GDM1 (cell line): ENCODE results near the gene FXYD4.
"Not testable (repeated sequence)": the region's sequence is repeated elsewhere in the genome, so short reads cannot be mapped to it uniquely, and the experiment has no call there.

ENCODE experiments used
- DNase-seq: peaks from one replicate; lab custom pipeline; 2025; lab: John Stamatoyannopoulos, UW

Gene FXYD4, protein sequence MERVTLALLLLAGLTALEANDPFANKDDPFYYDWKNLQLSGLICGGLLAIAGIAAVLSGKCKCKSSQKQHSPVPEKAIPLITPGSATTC

DNA sequence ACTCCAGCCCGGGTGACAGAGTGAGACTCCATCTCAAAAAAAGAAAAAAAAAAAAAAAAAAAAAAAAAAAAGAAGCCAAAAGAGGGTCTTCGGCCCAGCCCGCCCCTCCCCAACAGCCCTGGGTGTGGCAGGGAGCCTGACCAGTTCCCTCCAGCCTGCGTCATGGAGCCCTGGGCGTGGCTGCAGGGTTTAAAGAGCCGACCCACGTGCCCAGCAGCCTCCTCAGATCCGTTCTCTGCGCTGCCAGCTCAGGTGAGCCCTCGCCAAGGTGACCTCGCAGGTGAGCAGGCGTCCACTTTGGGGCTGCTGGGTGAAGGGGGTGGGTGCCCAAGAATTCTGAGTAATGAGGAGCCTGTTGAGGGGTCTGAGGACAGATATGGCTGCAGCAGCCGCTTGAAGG lies at the start of gene FXYD4:
Gene FXYD4 (plus strand): TSS at position 219 of the 400 bp plus-strand sequence. CDS start 2,111 bp downstream, outside the sequence.
- DNase-seq: no peak

DNA sequence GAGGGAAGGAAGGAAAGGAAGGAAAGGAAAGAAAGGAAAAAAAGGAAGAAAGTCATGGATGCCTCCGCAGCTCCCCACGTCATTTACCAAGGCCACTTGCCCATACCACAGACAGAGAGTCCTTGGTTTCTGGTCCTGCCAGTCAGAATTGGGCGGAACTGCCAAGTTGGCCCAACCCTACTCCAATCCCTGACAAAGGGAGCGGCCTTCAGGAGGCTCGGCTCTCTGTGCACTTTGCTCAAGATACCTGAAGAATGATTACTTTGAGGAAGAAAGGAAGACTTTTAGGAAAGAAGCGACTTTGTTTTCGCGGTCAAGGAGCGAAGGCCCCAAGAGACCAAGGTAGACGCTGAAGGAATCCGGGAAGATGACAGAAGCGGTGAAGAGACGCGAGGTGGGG lies 49.1 kb upstream of the FXYD4 start:
- DNase-seq: no peak

DNA sequence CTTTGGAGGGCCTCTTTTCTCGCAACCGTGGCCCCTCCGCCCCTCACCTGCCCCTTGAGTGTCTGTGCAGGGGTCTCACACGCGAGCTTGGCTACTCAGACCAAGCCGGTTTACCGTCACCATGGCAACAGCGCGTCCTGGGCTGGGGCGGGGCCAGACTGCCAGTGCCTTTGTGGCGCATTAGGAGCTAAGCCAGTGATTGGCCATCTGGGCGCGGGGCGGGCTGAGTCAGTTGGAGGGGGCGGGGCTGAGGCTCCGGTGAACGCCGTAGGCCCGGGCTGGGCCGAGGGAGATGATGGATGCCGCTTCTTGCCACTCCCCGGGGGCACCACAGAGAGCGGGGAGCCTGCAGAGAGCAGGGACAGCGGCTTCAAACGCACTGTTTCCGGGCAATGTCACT lies 48.7 kb upstream of the FXYD4 start:
- no peak for DNase-seq

DNA sequence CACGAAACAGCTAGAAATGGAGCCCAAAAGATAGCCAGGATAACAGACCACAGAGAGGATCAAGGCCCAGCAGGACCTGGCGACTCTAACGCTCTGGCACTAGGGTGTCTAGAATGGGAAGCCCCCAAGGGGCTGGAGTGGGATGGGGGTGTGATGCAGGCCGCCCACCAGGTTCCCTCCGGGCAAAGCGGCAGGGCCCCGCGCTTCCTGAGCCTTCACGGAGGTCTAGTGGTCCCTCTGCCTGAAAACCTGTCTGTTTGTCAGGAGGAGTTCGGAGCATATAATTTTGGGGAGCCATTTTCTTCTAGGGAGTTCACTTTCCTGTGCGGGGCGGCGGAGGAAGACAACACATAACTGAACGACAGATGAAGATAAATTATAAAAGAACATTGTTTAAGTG lies 48.2 kb upstream of the FXYD4 start:
- DNase-seq: no peak

DNA sequence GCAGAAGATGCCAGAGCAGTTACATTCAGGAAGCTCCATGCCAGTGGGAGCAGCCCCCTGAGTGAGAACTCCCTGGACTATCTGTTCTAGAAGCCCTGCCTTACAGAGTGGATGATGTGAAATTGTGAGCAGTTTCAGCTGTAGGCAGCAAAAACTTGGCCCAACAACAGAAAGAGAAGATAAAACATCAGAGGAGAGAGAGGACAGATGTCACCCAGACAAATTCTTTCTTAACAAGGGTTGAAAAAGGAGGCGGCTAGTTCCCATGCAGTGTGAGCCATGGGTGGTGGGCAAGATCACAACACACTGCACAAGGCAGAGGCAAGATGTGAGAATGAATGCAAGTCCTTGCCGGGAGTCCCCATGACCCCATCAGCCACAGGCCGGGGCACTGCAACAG lies 46.6 kb upstream of the FXYD4 start:
- no peak for DNase-seq

DNA sequence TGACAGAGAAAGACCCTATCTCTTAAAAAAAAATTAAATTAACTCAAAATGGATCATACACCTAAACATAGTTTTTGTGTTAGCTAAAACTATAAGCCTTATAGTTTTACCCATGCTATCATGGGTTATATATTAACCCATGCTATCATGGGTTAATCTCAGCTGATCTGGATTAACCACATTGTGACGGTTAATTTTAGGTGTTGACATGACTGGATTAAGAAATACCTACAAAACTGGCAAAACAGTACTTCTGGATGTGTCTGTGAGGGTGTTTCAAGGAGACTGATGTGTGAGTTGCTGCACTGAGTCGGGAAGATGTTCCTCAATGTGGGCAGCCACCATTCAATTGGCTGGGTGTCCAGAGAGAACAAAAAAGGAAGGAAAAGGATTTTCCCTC lies 44.3 kb upstream of the FXYD4 start:
- no peak for DNase-seq

DNA sequence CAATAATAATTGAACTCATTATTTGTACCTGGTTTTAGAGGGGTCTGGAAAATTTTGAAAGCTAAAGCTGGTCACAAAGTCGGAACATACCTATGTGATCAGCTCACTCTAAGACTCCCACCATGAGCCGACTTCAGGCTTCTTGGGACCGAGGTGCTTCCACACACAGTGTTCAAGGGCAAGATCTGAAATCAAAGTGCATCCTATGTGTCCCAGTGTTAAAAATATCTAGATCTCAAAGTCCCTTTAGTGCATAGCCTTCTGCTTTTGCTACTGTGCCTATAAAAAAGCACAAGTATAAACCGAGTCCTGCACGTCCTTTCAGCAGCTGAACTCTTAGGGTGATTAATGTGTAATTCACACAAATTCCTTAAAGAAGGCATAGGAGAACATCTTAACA lies 43.5 kb upstream of the FXYD4 start:
- DNase-seq: no peak

DNA sequence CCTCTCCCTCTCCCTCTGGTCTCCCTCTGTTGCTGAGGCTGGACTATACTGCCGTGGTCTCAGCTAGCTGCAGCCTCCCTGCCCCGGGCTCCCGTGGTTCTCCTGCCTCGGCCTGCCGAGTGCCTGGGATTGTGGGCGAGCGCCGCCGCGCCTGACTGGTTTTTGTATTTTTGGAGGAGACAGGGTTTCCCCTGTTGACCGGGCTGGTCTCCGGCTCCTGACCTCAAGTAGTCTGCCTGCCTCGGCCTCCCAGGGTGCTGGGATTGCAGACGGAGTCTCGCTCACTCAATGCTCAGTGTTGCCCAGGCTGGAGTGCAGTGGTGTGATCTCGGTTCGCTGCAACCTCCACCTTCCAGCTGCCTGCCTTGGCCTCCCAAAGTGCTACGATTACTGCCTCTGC lies 42.6 kb upstream of the FXYD4 start:
- not testable (repeated sequence) for DNase-seq

DNA sequence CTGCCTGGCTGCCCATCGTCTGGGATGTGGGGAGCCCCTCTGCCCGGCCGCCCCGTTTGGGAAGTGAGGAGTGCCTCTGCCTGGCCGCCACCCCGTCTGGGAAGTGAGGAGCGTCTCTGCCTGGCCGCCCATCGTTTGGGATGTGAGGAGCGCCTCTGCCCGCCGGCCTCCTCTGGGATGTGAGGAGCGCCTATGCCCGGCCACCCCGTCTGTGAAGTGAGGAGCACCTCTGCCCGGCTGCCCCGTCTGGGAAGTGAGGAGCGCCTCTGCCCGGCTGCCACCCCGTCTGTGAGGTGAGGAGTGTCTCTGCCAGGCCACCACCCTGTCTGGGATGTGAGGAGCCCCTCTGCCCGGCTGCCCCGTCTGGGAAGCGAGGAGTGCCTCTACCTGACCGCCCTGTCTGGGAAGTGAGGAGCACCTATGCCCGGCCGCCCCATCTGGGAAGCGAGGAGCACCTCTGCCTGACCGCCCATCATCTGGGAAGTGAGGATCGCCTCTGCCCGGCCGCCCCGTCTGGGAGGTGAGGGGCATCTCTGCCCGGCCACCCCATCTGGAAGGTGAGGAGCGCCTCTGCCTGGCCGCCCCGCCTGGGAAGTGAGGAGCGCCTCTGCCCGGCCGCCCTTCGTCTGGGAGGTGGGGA lies 42.1 kb upstream of the FXYD4 start:
- DNase-seq: not testable (repeated sequence)

DNA sequence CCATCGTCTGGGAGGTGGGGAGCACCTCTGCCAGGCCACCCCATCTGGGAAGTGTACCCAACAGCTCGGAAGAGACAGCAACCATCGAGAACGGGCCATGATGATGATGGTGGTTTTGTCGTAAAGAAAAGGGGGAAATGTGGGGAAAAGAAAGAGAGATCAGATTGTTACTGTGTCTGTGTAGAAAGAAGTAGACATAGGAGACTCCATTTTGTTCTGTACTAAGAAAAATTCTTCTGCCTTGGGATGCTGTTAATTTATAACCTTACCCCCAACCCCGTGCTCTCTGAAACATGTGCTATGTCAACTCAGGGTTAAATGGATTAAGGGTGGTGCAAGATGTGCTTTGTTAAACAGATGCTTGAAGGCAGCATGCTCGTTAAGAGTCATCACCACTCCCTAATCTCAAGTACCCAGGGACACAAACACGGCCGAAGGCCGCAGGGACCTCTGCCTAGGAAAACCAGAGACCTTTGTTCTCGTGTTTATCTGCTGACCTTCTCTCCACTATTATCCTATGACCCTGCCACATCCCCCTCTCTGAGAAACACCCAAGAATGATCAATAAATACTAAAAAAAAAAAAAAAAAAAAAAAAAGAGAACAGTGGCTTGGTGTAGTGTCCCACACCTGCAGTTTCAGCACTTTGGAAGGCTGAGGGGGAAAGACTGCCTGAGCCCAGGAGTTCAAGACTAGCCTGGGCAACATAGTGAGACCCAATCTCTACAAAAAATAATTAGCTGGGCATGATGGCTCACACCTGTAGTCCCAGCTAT lies 41.2 kb upstream of the FXYD4 start:
- DNase-seq: not testable (repeated sequence)

DNA sequence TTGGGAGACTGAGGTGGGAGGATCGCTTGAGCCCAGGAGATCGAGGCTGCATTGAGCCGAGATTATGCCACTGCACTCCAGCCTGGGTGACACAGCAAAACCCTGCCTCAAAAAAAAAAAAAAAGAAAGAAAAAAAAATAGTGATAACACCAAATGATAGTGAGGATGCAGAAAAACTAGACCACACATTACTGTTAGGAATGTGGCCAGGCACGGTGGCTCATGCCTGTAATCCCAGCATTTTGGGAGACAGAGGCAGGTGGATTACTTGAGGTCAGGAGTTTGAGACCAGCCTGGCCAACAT lies 40.7 kb upstream of the FXYD4 start:
- not testable (repeated sequence) for DNase-seq

DNA sequence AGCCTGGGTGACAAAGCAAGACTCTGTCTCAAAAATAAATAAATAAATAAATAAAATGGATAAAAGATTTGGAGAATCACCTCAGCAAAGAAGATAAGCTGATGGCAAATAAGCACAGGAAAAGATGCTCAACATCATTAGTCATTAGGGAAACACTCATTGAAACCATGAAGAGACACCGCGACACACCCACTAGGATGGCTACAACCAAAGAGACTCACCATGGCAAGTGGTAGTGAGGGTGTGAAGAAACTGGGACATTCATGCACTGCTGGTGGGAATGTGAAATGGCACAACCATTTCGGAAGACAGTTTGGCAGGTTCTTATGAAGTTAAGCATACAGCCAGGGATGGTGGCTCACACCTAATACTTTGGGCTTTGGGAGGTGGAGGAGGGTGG lies 37.8 kb upstream of the FXYD4 start:
- no peak for DNase-seq

DNA sequence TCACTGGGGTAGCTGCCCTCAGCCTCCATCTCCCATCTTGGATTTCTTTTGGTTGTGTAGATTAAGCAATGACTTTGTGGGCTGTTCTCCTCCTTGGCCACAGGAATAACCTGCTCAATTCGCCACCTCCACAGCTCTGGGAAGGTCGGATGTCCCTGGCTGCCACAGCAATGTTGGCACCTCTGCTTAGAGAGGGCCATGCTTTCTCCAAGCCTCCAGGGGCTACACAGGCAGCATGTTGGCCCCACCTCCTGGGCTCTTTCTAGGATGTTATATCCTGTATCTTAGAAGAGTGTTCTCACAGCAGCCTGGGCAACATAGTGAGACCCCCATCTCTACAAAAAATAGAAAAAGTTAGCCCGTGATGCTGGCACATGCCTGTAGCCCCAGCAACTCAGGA lies 35.4 kb upstream of the FXYD4 start:
- DNase-seq: no peak

DNA sequence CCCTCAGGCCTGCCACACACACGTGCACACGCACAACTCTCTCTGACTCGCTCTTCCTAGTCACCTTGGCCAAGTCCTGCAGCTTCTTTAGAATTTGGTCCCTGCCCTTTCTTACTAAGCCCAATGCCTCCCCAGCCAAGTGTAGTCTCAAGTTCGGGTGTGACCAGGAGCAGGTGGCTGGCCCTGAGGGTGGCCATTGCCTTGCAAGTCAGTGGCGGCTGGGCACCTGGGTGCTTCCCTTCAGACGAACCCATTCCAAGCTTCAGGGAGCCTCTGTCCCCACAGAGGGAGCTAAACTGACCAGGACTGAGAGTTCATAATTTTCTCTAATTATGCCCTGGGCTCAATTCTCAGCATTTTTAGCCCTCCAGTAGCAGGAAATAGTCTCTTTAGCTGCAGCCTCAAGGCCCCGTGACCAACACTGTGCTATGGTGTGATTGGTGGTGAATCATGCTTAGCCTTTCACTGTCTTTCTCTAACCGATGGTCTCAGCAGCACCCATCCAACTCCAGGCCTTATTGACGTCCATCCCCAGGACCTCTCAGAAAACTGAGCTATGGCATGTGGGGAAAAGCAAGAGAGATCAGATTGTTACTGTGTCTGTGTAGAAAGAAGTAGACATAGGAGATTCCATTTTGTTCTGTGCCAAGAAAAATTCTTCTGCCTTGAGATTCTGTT lies 34.7 kb upstream of the FXYD4 start:
- no peak for DNase-seq

DNA sequence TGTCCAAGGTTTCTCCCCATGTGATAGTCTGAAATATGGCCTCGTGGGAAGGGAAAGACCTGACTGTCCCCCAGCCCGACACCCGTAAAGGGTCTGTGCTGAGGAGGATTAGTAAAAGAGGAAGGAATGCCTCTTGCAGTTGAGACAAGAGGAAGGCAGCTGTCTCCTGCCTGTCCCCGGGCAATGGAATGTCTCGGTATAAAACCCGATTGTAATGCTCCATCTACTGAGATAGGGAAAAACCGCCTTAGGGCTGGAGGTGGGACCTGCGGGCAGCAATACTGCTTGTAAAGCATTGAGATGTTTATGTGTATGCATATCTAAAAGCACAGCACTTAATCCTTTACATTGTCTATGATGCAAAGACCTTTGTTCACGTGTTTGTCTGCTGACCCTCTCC lies 33.9 kb upstream of the FXYD4 start:
- not testable (repeated sequence) for DNase-seq

DNA sequence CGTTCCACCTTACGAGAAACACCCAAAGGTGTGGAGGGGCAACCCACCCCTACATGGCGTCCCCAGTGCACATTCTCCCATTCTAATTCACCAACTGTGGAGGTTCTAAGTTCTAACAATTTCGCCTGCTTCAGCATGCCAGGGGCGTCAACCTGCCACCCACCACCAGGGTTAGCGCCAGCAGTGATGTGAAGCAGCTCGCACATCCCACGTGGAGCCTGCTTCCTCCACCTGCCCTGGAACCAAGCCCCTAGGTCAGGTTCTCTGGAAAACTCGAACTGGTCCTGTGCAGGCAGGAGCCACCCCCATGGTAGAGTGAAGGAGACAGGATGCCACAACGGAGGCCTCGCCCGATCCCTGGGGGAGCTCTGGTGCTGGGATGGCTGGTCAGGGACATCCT lies 33.3 kb upstream of the FXYD4 start:
- no peak for DNase-seq

DNA sequence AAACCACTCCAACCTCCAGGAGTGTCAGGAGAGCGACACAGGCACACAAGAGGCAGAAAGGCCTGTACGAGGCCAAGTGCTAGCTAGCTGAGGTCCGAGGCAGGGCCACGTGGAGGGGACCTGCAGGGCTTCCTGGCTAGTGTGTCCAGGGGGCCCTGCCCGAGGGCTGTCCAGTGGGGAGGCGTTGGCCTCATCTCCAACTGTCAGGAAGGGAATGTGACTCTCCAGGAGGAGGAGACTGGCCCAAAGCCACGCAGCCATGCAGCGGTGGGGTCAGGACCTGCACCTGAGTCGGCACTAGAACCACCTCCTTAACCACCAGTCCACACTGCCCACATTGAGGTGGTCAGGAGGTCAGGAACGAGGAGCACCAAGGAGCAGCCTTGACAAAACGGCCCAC lies 32.3 kb upstream of the FXYD4 start:
- DNase-seq: no peak

DNA sequence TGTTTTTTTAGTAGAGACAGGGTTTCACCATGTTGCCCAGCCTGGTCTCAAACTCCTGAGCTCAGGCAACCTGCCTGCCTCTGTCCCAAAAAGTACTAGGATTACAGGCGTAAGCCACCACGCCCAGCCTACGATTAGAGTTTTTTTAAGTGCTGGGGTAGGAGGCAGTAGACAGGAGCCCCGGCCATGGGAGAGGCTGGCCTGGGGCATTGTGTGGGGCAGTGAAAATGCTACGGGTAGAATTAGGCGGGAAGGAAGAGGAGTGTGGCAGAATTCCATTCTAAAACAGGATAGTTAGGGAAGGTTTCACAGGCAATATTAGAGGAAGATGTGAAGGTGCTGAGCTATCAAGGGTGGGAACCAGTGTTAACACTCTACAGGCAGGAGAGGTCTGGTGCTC lies 31.3 kb upstream of the FXYD4 start:
- DNase-seq: no peak

DNA sequence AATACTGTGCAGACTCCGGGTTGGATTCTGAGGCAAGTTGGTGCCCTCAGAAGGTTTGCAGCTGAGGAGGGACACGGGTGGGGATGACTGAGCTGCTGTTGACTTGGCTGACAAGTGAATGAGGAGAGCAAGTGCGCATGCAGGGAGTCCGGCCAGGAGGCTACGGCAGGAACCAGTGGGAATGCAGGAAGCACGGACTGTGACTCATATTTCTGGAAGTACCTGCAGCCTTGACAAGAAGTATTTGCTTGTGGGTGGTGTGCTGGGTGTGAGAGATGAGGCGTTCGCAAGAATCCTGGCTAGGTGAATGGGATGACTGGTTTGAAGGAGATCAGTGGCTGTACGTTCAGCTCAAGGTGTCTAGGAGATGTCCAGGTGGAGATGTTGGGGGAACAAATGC lies 30.8 kb upstream of the FXYD4 start:
- DNase-seq: no peak

DNA sequence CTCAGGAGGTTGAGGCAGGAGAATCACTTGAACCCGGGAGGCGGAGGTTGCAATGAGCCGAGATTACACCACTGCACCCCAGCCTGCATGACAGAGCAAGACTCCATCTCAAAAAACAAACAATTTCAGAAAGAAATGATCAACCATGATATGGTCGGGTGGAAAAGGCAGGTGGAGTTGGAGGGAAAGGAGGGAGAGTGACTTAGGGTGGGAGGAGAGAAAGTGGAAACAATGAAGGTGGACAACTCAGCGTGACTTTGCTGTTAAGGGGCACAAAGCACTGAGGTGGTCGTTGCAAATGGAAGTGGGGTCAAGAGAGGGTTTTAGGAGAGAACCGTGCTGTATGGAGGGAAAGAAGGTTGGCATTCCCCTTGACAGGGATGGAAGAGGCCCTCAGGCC lies 30.0 kb upstream of the FXYD4 start:
- no peak for DNase-seq

DNA sequence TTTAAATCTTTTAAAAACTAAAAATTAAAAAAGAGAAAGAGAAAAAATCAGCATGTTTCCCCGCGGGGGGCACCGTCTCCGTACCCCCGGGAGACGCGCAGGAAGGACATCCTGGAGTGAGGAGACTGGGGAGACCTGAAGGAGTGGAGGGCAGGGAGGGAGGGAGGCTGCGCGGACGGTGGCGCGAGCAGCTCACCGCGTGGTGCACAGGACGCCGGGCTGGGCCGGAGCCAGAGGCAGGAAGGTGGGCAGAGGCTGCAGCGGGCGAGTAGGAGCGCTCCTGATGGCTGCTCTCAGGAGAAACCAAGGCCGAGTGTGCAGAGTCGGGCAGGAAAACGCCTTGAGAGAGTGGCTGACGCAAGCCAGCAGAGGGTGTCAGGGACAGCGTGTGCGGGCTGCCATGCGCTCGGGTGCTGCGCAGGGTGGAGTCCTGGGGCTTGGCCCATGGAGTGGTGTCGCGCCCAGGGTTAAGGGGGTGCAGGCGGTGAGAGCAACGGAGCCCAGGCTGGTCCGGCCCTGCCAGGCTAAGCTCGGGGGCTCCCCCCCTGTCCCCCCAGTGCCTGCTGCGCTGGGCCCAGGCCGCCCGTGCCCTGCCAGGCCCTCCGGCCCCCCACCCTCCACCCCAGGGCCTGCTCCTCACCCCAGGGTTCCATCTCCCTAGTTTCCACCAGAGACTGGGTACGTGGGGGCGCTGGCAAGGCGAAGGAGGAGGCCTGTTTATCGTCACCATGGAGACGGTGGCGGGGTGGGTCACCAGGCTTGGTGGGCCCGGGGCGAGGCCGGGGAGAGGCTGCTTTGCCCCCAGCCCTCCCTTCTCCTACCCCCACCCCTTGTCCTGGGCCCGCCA lies 28.9 kb upstream of the FXYD4 start:
- no peak for DNase-seq

DNA sequence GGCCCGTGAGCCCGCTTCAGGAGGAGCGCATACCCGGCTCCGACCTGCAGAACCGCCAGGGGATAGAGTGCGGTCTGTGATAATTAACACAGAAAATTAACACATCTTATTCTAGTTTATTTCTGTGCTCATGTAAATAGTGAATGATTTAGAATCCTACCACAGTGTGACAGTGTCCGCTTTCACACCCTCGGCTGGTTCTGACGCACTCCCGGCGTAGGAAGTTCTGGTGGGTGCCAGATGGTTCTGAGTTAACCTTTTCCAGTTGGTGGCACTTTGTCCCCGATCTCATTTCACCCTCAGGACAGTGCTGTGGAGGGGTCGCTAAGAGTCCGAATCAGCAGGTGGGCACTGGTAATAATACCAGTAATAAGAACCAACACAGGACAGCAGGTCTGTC lies 28.3 kb upstream of the FXYD4 start:
- DNase-seq: no peak
